ENCODE results near the gene HMCN2. TPM values are rescaled to one million over a fixed set of nuclear protein-coding genes. Genes with fewer than 3 reads are reported as not detected.
"Not testable (repeated sequence)": the region's sequence is repeated elsewhere in the genome, so short reads cannot be mapped to it uniquely, and the experiment has no call there.

The HMCN2 gene
- total and polyA plus RNA-seq, 5 donors from 2014 or later: not detected

DNA sequence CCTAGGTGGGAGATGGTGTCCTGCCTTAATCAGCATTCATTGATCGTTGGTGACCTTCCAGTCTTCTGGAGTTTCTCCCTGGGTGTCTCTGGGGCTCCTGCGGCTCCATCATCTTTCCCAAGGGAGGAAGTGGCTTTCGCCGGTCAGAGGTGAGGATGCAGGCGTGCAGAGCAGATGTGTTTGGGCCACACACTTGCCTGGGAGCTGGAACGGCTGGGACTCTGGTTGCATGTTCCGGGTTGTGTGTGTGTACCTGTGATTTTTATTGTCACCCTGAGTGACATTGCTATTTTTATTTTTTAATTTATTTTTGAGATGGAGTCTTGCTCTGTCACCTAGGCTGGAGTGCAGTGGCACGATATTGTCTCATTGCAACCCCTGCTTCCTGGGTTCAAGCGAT, 9.6 kb downstream of the HMCN2 start:
- no peak for ATAC-seq (ENCODE audit: low read depth in 2 of 2)
- H3K27me3 Mint-ChIP-seq: peaks cover 30% of the 10 kb centered on the region
- H3K4me1 Mint-ChIP-seq: no peaks in the 10 kb centered on the region
- no peaks in the 10 kb centered on the region for H3K4me1 ChIP-seq (ENCODE audit: control insufficient read depth, insufficient read depth, low read length, poor library complexity, severe bottlenecking)
- no peaks in the 10 kb centered on the region for H3K36me3 ChIP-seq (ENCODE audit: control insufficient read depth, insufficient read depth, low read length)
- no peak overlapping the region for H3K4me3 Mint-ChIP-seq
- H3K36me3 Mint-ChIP-seq: no peaks in the 10 kb centered on the region
- no peak overlapping the region for H3K27ac Mint-ChIP-seq
- H3K9me3 Mint-ChIP-seq: peaks cover 0 to 2% (median 0%) of the 10 kb centered on the region in 7 donors
- DNase-seq: no peak
- H3K27ac ChIP-seq (ENCODE audit: insufficient read depth, low read length, poor library complexity, severe bottlenecking): no peak overlapping the region
- no peak overlapping the region for H3K4me3 ChIP-seq (ENCODE audit: low read depth, low read length)
- H3K27me3 ChIP-seq (ENCODE audit: control insufficient read depth, insufficient read depth, low read length): peaks cover 4% of the 10 kb centered on the region
- H3K9me3 ChIP-seq (ENCODE audit: control insufficient read depth in 2 of 2, low read length in 2 of 2): no peaks in the 10 kb centered on the region

DNA sequence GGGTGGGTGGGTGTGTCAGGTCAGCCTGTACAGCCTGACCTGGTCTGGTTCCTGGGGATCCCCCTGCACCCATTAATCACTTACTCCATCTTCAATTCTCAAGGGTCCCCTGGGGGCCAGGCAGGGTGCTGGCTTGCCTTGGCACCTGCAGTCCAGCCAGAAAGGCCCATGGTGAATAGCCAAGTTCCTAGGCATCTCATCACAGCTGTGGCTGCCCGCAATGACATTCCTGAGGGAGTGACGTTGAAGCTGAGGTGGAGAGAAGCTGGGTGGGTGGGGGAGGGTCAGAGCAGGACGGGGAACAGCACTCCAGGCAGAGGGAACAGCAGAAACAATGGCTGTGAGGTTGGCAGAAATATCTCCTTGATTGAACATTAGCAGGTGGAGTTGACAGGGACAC, 10.6 kb downstream of the HMCN2 start:
- H3K4me3 ChIP-seq (ENCODE audit: low read depth, low read length): no peak overlapping the region
- no peak for ATAC-seq (ENCODE audit: low read depth in 2 of 2)
- peaks cover 0 to 2% (median 0%) of the 10 kb centered on the region in 7 donors for H3K9me3 Mint-ChIP-seq

DNA sequence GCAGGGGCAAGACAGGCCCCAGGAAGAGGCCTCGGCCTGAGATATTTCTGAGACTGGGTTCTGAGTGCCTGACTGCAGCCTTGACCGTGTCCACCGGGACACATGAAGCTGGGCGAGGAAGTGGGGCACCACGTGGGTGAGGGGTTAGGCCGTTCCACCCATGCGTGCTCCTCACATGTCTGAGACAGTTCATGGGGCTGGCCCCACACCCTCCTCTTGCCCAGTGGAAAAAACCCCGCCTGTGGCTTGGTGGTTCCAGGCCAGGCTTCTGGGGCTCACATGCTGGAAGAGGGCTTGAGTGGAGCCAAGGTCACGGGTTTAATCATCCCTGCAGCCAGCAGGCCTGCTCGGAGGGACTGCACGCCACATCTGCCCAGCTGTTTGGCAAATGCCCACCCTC, 11.4 kb downstream of the HMCN2 start:
- Histone ChIP-seq H3K4me1 (ENCODE audit: control insufficient read depth, insufficient read depth, low read length, poor library complexity, severe bottlenecking) (no peaks in the 10 kb centered on the region), H3K27ac (ENCODE audit: insufficient read depth, low read length, poor library complexity, severe bottlenecking) (no peak overlapping the region), H3K4me3 (ENCODE audit: low read depth, low read length) (no peak overlapping the region), H3K9me3 (ENCODE audit: control insufficient read depth in 2 of 2, low read length in 2 of 2) (no peaks in the 10 kb centered on the region), H3K36me3 (ENCODE audit: control insufficient read depth, insufficient read depth, low read length) (no peaks in the 10 kb centered on the region), H3K27me3 (ENCODE audit: control insufficient read depth, insufficient read depth, low read length) (no peaks in the 10 kb centered on the region)
- Mint-ChIP-seq H3K9me3 (peaks cover 0 to 2% (median 0%) of the 10 kb centered on the region in 7 donors), H3K27ac (no peak overlapping the region), H3K4me1 (no peaks in the 10 kb centered on the region), H3K4me3 (no peak overlapping the region), H3K27me3 (peaks cover 16% of the 10 kb centered on the region), H3K36me3 (no peaks in the 10 kb centered on the region)
- no peak for ATAC-seq (ENCODE audit: low read depth in 2 of 2)
- DNase-seq: no peak

More for the DNA sequence above, 10.6 kb downstream of the HMCN2 start:
- peaks cover 21% of the 10 kb centered on the region for H3K27me3 Mint-ChIP-seq
- H3K4me1 Mint-ChIP-seq: no peaks in the 10 kb centered on the region
- Histone ChIP-seq H3K36me3 (ENCODE audit: control insufficient read depth, insufficient read depth, low read length) (no peaks in the 10 kb centered on the region), H3K27ac (ENCODE audit: insufficient read depth, low read length, poor library complexity, severe bottlenecking) (no peak overlapping the region), H3K27me3 (ENCODE audit: control insufficient read depth, insufficient read depth, low read length) (peaks cover 4% of the 10 kb centered on the region), H3K9me3 (ENCODE audit: control insufficient read depth in 2 of 2, low read length in 2 of 2) (no peaks in the 10 kb centered on the region), H3K4me1 (ENCODE audit: control insufficient read depth, insufficient read depth, low read length, poor library complexity, severe bottlenecking) (no peaks in the 10 kb centered on the region)
- no peak overlapping the region for H3K4me3 Mint-ChIP-seq
- no peaks in the 10 kb centered on the region for H3K36me3 Mint-ChIP-seq
- DNase-seq: no peak
- no peak overlapping the region for H3K27ac Mint-ChIP-seq

DNA sequence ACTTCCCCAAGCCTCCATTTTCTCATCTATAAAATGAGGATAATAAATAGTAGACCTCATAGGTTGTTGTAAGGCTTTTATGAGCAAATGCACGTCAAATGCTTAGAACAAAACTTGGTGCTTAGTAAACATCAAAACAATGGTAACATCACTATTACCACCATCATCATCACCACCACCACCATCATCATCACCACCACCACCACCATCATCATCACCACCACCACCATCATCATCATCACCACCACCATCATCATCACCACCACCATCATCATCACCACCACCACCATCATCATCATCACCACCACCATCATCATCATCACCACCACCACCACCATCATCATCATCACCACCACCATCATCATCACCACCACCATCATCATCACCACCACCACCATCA, 12.0 kb downstream of the HMCN2 start:
- H3K27ac Mint-ChIP-seq: not testable (repeated sequence)

DNA sequence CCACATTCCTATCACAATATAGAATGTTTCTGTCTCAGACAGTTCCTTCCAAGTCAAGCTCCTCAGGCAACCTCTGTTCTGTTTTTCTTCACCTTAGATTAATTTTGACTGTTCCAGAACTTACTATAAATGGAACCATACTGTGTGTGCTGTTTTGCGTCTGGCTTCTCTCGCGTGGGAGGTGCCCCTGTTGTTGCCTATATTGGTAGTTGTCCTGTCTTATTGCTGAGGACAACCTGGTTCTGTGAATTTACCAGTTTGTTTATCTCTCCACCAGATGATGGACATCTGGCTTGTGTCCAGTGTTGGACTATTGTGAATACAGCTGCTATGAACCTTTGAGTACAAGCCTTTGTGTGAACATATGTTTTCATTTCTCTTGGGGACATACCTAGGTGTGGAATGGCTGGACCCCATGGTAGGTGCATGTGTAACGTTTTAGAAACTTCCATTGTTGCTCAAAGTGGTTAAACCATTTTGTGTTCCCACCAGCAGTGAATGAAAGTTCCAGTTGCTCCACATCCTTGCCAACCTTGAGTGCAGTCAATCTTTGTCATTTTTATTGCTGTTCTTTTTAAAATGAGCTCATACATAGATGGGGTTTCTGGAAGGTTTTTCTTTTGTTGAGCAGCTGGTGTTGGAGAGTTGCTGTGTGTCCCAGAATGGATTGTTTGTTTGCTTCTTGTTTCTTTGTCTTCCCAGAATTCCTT, 18.1 kb downstream of the HMCN2 start:
- Mint-ChIP-seq H3K4me3 (no peak overlapping the region), H3K27ac (no peak overlapping the region), H3K4me1 (no peaks in the 10 kb centered on the region), H3K9me3 (no peaks in the 10 kb centered on the region), H3K27me3 (peaks cover 9% of the 10 kb centered on the region), H3K36me3 (no peaks in the 10 kb centered on the region)
- ATAC-seq (ENCODE audit: low read depth in 2 of 2) (no peak), DNase-seq (no peak)
- H3K27ac ChIP-seq (ENCODE audit: insufficient read depth, low read length, poor library complexity, severe bottlenecking): no peak overlapping the region
- no peaks in the 10 kb centered on the region for H3K4me1 ChIP-seq (ENCODE audit: control insufficient read depth, insufficient read depth, low read length, poor library complexity, severe bottlenecking)
- no peaks in the 10 kb centered on the region for H3K9me3 ChIP-seq (ENCODE audit: control insufficient read depth in 2 of 2, low read length in 2 of 2)
- H3K27me3 ChIP-seq (ENCODE audit: control insufficient read depth, insufficient read depth, low read length): no peaks in the 10 kb centered on the region
- no peak overlapping the region for H3K4me3 ChIP-seq (ENCODE audit: low read depth, low read length)
- H3K36me3 ChIP-seq (ENCODE audit: control insufficient read depth, insufficient read depth, low read length): no peaks in the 10 kb centered on the region

More for the DNA sequence above, 12.0 kb downstream of the HMCN2 start:
- H3K4me1 Mint-ChIP-seq; H3K9me3 ChIP-seq (ENCODE audit: control insufficient read depth in 2 of 2, low read length in 2 of 2); H3K9me3 Mint-ChIP-seq; ATAC-seq (ENCODE audit: low read depth in 2 of 2); H3K36me3 ChIP-seq (ENCODE audit: control insufficient read depth, insufficient read depth, low read length); H3K4me1 ChIP-seq (ENCODE audit: control insufficient read depth, insufficient read depth, low read length, poor library complexity, severe bottlenecking); DNase-seq; H3K27me3 ChIP-seq (ENCODE audit: control insufficient read depth, insufficient read depth, low read length); H3K4me3 Mint-ChIP-seq; H3K36me3 Mint-ChIP-seq; H3K4me3 ChIP-seq (ENCODE audit: low read depth, low read length); H3K27ac ChIP-seq (ENCODE audit: insufficient read depth, low read length, poor library complexity, severe bottlenecking): not testable (repeated sequence)
- H3K27me3 Mint-ChIP-seq: peaks cover 14% of the 10 kb centered on the region

DNA sequence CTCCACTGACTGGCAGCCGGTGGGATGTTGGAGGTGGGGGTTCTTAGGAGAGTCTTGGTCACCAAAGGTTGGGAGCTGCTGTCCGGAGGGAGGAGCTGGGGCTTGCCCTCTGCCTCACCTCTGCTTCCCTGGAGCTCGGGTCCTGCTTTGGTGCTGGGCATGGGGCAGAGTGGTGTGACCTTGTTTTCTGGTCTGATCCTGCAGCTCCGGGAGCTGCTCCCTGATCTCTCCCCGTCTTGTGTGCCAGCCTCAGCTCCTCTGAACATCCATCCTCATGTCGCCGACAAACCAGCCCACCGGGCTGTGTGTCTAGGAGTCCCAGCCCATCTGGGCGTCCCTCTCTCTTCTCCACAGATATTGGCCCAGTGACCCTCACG, 18.7 kb downstream of the HMCN2 start:
- Mint-ChIP-seq H3K27me3 (peaks cover 10% of the 10 kb centered on the region), H3K27ac (no peak overlapping the region)
- no peaks in the 10 kb centered on the region for H3K36me3 ChIP-seq (ENCODE audit: control insufficient read depth, insufficient read depth, low read length)

DNA sequence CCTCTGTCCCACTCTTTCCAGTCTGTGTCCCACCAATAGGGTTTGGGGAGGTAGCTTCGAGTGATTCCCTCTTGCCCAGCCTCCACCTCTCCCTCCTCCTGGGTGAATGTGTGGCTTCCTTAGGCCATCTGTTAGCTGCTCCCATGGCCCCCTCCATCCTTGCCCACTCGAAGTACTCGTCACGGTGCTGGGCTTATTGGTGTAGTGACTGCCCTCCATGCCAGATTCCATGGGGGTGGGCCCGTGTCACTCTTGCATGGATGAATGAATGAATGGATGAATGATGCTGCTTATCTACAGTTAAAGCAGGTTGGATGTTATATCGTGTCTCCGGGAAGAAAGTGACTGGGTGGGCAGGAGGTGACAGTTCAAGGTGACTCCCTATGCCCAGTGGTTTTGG, 19.1 kb downstream of the HMCN2 start:
- H3K9me3 Mint-ChIP-seq: no peaks in the 10 kb centered on the region
- no peaks in the 10 kb centered on the region for H3K36me3 Mint-ChIP-seq
- ATAC-seq (ENCODE audit: low read depth in 2 of 2) (no peak), DNase-seq (no peak)
- no peak overlapping the region for H3K4me3 ChIP-seq (ENCODE audit: low read depth, low read length)
- no peaks in the 10 kb centered on the region for H3K4me1 Mint-ChIP-seq
- peaks cover 7% of the 10 kb centered on the region for H3K27me3 Mint-ChIP-seq
- H3K4me3 Mint-ChIP-seq: no peak overlapping the region
- no peak overlapping the region for H3K27ac ChIP-seq (ENCODE audit: insufficient read depth, low read length, poor library complexity, severe bottlenecking)
- H3K27ac Mint-ChIP-seq: no peak overlapping the region
- no peaks in the 10 kb centered on the region for H3K4me1 ChIP-seq (ENCODE audit: control insufficient read depth, insufficient read depth, low read length, poor library complexity, severe bottlenecking)
- H3K9me3 ChIP-seq (ENCODE audit: control insufficient read depth in 2 of 2, low read length in 2 of 2): no peaks in the 10 kb centered on the region
- H3K27me3 ChIP-seq (ENCODE audit: control insufficient read depth, insufficient read depth, low read length): no peaks in the 10 kb centered on the region
- no peaks in the 10 kb centered on the region for H3K36me3 ChIP-seq (ENCODE audit: control insufficient read depth, insufficient read depth, low read length)

More for the DNA sequence above, 18.7 kb downstream of the HMCN2 start:
- ATAC-seq (ENCODE audit: low read depth in 2 of 2) (no peak), DNase-seq (no peak)
- Histone ChIP-seq H3K4me3 (ENCODE audit: low read depth, low read length) (no peak overlapping the region), H3K4me1 (ENCODE audit: control insufficient read depth, insufficient read depth, low read length, poor library complexity, severe bottlenecking) (no peaks in the 10 kb centered on the region), H3K27ac (ENCODE audit: insufficient read depth, low read length, poor library complexity, severe bottlenecking) (no peak overlapping the region), H3K27me3 (ENCODE audit: control insufficient read depth, insufficient read depth, low read length) (no peaks in the 10 kb centered on the region), H3K9me3 (ENCODE audit: control insufficient read depth in 2 of 2, low read length in 2 of 2) (no peaks in the 10 kb centered on the region)
- no peaks in the 10 kb centered on the region for H3K36me3 Mint-ChIP-seq
- H3K4me1 Mint-ChIP-seq: no peaks in the 10 kb centered on the region
- no peak overlapping the region for H3K4me3 Mint-ChIP-seq
- no peaks in the 10 kb centered on the region for H3K9me3 Mint-ChIP-seq

DNA sequence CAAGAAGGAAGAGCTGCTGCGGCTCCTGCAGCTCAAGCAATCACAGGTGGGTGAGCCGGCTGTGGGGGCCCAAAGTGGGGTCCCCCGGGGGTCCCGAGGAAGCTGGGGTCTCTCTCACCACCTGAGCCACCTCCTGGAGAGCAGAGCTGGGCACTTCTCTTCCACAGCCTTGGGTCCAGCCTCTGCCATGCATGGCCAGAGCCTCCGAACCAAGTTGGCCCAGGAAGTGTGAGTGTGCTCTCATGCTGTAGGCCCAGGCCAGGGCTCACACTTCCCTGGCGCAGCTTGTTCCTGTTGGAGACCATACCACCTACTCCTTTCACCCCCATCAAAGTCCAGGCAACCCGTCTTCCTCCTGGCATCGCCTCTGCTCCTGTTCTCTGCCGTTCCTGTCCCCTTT, 19.7 kb downstream of the HMCN2 start:
- H3K9me3 ChIP-seq (ENCODE audit: control insufficient read depth in 2 of 2, low read length in 2 of 2): no peaks in the 10 kb centered on the region
- Mint-ChIP-seq H3K36me3 (no peaks in the 10 kb centered on the region), H3K27me3 (peaks cover 6% of the 10 kb centered on the region), H3K4me1 (no peaks in the 10 kb centered on the region), H3K27ac (no peak overlapping the region), H3K4me3 (no peak overlapping the region), H3K9me3 (no peaks in the 10 kb centered on the region)
- no peaks in the 10 kb centered on the region for H3K4me1 ChIP-seq (ENCODE audit: control insufficient read depth, insufficient read depth, low read length, poor library complexity, severe bottlenecking)
- DNase-seq: no peak
- H3K27me3 ChIP-seq (ENCODE audit: control insufficient read depth, insufficient read depth, low read length): no peaks in the 10 kb centered on the region
- H3K27ac ChIP-seq (ENCODE audit: insufficient read depth, low read length, poor library complexity, severe bottlenecking): no peak overlapping the region
- ATAC-seq (ENCODE audit: low read depth in 2 of 2): no peak
- no peak overlapping the region for H3K4me3 ChIP-seq (ENCODE audit: low read depth, low read length)
- no peaks in the 10 kb centered on the region for H3K36me3 ChIP-seq (ENCODE audit: control insufficient read depth, insufficient read depth, low read length)
